Hepatocyte (in vitro differentiated cells): ENCODE data around the gene DCAF8L1. TPM values are rescaled to one million over a fixed set of nuclear protein-coding genes. Genes with fewer than 3 reads are reported as not detected.

Experiments
- DNase-seq: peaks from one replicate; pipeline ENCODE4 v3.0.0-alpha.2; 2016; ENCODE audit warnings: low spot score
- H2AFZ ChIP-seq: fragments of 200-600 bp; sonication (generic); 2 replicates; pipeline ENCODE4 v1.6.0; 2016; ENCODE audit warnings: antibody characterized with exemption, mild to moderate bottlenecking
- H3K27ac ChIP-seq: fragments of 200-600 bp; sonication (generic); 2 replicates; pipeline ENCODE4 v1.5.1; 2016; ENCODE audit warnings: mild to moderate bottlenecking
- H3K27me3 ChIP-seq: fragments of 200-600 bp; sonication (generic); 2 replicates; pipeline ENCODE4 v1.6.1; 2016
- H3K36me3 ChIP-seq: fragments of 200-600 bp; sonication (generic); replicated peaks from 2 replicates; pipeline ENCODE4 v1.5.1; 2016; ENCODE audit warnings: low read depth; ENCODE audit not compliant: insufficient read depth
- H3K4me1 ChIP-seq: fragments of 200-600 bp; sonication (generic); 2 replicates; pipeline ENCODE4 v1.5.1; 2016; ENCODE audit warnings: mild to moderate bottlenecking, moderate library complexity; ENCODE audit not compliant: insufficient read depth
- H3K4me2 ChIP-seq: fragments of 200-600 bp; sonication (generic); 2 replicates; pipeline ENCODE4 v1.6.0; 2016
- H3K4me3 ChIP-seq: fragments of 200-600 bp; sonication (generic); 2 replicates; pipeline ENCODE4 v1.5.1; 2016; ENCODE audit warnings: mild to moderate bottlenecking
- H3K79me2 ChIP-seq: fragments of 200-600 bp; sonication (generic); 2 replicates; pipeline ENCODE4 v1.6.0; 2017; ENCODE audit warnings: mild to moderate bottlenecking
- H3K9me2 ChIP-seq: fragments of 200-600 bp; sonication (generic); replicated peaks from 2 replicates; pipeline ENCODE4 v1.6.0; 2017; ENCODE audit warnings: mild to moderate bottlenecking; ENCODE audit not compliant: insufficient read depth
- H3K9me3 ChIP-seq: fragments of 200-600 bp; sonication (generic); 2 replicates; pipeline ENCODE4 v1.5.1; 2016; ENCODE audit warnings: low read depth, mild to moderate bottlenecking
- H4K20me1 ChIP-seq: fragments of 200-600 bp; sonication (generic); 2 replicates; pipeline ENCODE4 v1.6.0; 2016; ENCODE audit warnings: mild to moderate bottlenecking; ENCODE audit not compliant: insufficient read depth, poor library complexity, severe bottlenecking
- EZH2 ChIP-seq: fragments of 200-600 bp; sonication (generic); IDR thresholded peaks from 2 replicates; pipeline ENCODE4 v1.6.1; 2016; ENCODE audit warnings: antibody characterized with exemption, mild to moderate bottlenecking, borderline replicate concordance
- EZH2phosphoT487 ChIP-seq: fragments of 200-600 bp; sonication (generic); IDR thresholded peaks from one replicate; pipeline ENCODE4 v1.6.1; 2018; ENCODE audit warnings: antibody characterized with exemption, mild to moderate bottlenecking, low read depth, moderate library complexity; ENCODE audit not compliant: unreplicated experiment, severe bottlenecking
- WGBS: methylation state at CpG from one replicate; pipeline ENCODE4 v1.1.6; 2016; ENCODE audit warnings: low lambda C conversion rate; ENCODE audit errors: missing lambda C conversion rate; 5-methylcytosine and 5-hydroxymethylcytosine counted together
- polyA plus RNA-seq: library from polyadenylated mRNA; unstranded; fragments of >200 nt; fragmentation: Nextera tagmentation; extraction: Ambion mirVana; gene quantifications from 2 replicates; pipeline ENCODE4 v1.2.1, GENCODE V29; 2016
- total RNA-seq: library from RNA; depleted of rRNA; stranded (reverse); fragments of >200 nt; gene quantifications from 2 replicates; pipeline ENCODE4 v1.2.3, GENCODE V29; 2014
- TF ChIP-seq, protein P1 (sequence below): fragments of 200-600 bp; sonication (generic); IDR thresholded peaks from 2 replicates; pipeline ENCODE4 v1.5.1; 2016; ENCODE audit warnings: antibody characterized with exemption, mild to moderate bottlenecking; ENCODE audit not compliant: poor library complexity

Gene DCAF8L1
- total RNA-seq (not detected in 2 replicates), polyA plus RNA-seq (not detected in 2 replicates)

- Histone ChIP-seq H3K9me3 (no peaks in the 10 kb centered on the region), H3K79me2 (no peaks in the 10 kb centered on the region), H3K9me2 (no peaks in the 10 kb centered on the region), H3K4me3 (no peak within 1 kb of the TSS), H2AFZ (no peak within 1 kb of the TSS), H4K20me1 (no peaks in the 10 kb centered on the region), H3K27me3 (no peaks in the 10 kb centered on the region), H3K4me1 (no peaks in the 10 kb centered on the region), H3K27ac (no peak within 1 kb of the TSS), H3K4me2 (no peak within 1 kb of the TSS), H3K36me3 (no peaks in the 10 kb centered on the region)
- no peak for DNase-seq
- 91% methylated on average over 14 of the region's 14 CpGs for WGBS
- TF ChIP-seq, protein P1, sequence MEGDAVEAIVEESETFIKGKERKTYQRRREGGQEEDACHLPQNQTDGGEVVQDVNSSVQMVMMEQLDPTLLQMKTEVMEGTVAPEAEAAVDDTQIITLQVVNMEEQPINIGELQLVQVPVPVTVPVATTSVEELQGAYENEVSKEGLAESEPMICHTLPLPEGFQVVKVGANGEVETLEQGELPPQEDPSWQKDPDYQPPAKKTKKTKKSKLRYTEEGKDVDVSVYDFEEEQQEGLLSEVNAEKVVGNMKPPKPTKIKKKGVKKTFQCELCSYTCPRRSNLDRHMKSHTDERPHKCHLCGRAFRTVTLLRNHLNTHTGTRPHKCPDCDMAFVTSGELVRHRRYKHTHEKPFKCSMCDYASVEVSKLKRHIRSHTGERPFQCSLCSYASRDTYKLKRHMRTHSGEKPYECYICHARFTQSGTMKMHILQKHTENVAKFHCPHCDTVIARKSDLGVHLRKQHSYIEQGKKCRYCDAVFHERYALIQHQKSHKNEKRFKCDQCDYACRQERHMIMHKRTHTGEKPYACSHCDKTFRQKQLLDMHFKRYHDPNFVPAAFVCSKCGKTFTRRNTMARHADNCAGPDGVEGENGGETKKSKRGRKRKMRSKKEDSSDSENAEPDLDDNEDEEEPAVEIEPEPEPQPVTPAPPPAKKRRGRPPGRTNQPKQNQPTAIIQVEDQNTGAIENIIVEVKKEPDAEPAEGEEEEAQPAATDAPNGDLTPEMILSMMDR, result no peak
- TF ChIP-seq EZH2phosphoT487 (no peak), EZH2 (no peak)
Measured at GRCh38 chrX:27981349-27981748, at the start of gene DCAF8L1. TSS of gene DCAF8L1 (minus strand) at chrX:27981449. CDS start at chrX:27981334, 115 bp downstream.

GRCh38 chrX:28022371-28022770, 41.1 kb upstream of the DCAF8L1 start:
- Histone ChIP-seq H3K9me2 (no peaks in the 10 kb centered on the region), H3K4me1 (no peaks in the 10 kb centered on the region), H3K4me3 (no peak overlapping the region), H3K27ac (no peak overlapping the region), H3K79me2 (no peaks in the 10 kb centered on the region), H3K9me3 (no peaks in the 10 kb centered on the region), H4K20me1 (no peaks in the 10 kb centered on the region), H3K27me3 (no peaks in the 10 kb centered on the region), H2AFZ (no peak overlapping the region), H3K36me3 (no peaks in the 10 kb centered on the region), H3K4me2 (no peak overlapping the region)
- DNase-seq, result no peak
- WGBS, result 65% methylated on average over 2 of the region's 2 CpGs
- TF ChIP-seq EZH2phosphoT487 (no peak), EZH2 (no peak)
- TF ChIP-seq, protein P1, result no peak

DNA sequence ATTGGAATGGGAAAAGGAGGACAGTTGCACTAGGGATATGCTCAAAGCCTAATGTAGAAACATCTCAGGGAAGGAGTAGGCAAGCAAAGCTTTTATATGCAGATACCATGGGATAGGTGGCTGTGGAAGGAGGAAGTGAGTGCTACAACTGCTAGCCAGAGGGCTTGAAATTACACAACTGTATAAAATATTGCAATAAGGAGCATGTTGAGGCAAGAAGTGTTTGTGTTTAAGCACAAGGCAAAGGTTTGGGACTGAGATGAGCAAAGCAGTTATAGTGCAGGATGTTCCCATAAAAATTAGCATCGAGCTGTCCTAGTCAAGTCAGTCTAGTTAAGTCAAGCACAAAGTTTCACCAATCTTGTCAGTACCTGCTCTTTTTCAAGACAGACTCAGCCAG, 35.6 kb upstream of the DCAF8L1 start:
- WGBS, result 77% methylated on average over 1 of the region's 1 CpG
- Histone ChIP-seq H3K4me1 (no peaks in the 10 kb centered on the region), H3K27ac (no peak overlapping the region), H2AFZ (no peak overlapping the region), H3K9me3 (no peaks in the 10 kb centered on the region), H3K9me2 (no peaks in the 10 kb centered on the region), H3K79me2 (no peaks in the 10 kb centered on the region), H3K36me3 (no peaks in the 10 kb centered on the region), H3K27me3 (no peaks in the 10 kb centered on the region), H4K20me1 (no peaks in the 10 kb centered on the region), H3K4me3 (no peak overlapping the region), H3K4me2 (no peak overlapping the region)
- DNase-seq, result no peak
- TF ChIP-seq EZH2 (no peak), EZH2phosphoT487 (no peak)
- TF ChIP-seq, protein P1, result no peak

- Histone ChIP-seq H3K4me3 (no peak overlapping the region), H4K20me1 (no peaks in the 10 kb centered on the region), H3K36me3 (no peaks in the 10 kb centered on the region), H3K27me3 (no peaks in the 10 kb centered on the region), H3K79me2 (no peaks in the 10 kb centered on the region), H2AFZ (no peak overlapping the region), H3K27ac (no peak overlapping the region), H3K4me1 (no peaks in the 10 kb centered on the region), H3K9me3 (no peaks in the 10 kb centered on the region), H3K9me2 (no peaks in the 10 kb centered on the region), H3K4me2 (no peak overlapping the region)
- no peak for TF ChIP-seq EZH2phosphoT487
- TF ChIP-seq EZH2, result no peak
- TF ChIP-seq, protein P1, result no peak
- DNase-seq, result no peak
- 90% methylated on average over 6 of the region's 6 CpGs for WGBS
Measured at GRCh38 chrX:28015993-28016392, 34.7 kb upstream of the DCAF8L1 start.
